Keratinocyte (primary cell): Measurements from ENCODE around the gene LY6G6C. TPM values are rescaled to one million over a fixed set of nuclear protein-coding genes. Genes with fewer than 3 reads are reported as not detected.

Experiments used
- DNase-seq: peaks from one replicate; pipeline ENCODE4 v3.0.0-alpha.2; 2011; ENCODE audit warnings: low read depth, missing footprints, low spot score
- FAIRE-seq: peaks from 2 replicates; lab custom pipeline; 2011; peaks lifted over from hg19 to GRCh38; lab: Jason Lieb, UNC
- H2AFZ ChIP-seq: 2 replicates; pipeline ENCODE4 v1.6.0; 2012; ENCODE audit warnings: low read length, control low read depth, inconsistent platforms; ENCODE audit not compliant: control insufficient read depth
- H3K27ac ChIP-seq: 2 replicates; pipeline ENCODE4 v1.5.1; 2011; ENCODE audit warnings: low read length; ENCODE audit not compliant: control insufficient read depth, insufficient read depth
- H3K27me3 ChIP-seq: 3 replicates; pipeline ENCODE4 v1.6.0; 2011; ENCODE audit warnings: low read length; ENCODE audit not compliant: control insufficient read depth, insufficient read depth; ENCODE audit errors: extremely low read depth
- H3K36me3 ChIP-seq, 2 experiments: 2 replicates in 1 of 2; 3 replicates in 1 of 2; pipeline ENCODE4 v1.5.1; 2011; ENCODE audit warnings: low read length in 2 of 2, mild to moderate bottlenecking in 1 of 2; ENCODE audit not compliant: control insufficient read depth in 2 of 2, insufficient read depth in 2 of 2; ENCODE audit errors: extremely low read depth in 1 of 2
- H3K4me1 ChIP-seq: 3 replicates; pipeline ENCODE4 v1.5.1; 2011; ENCODE audit warnings: low read length; ENCODE audit not compliant: control insufficient read depth, insufficient read depth; ENCODE audit errors: extremely low read depth
- H3K4me2 ChIP-seq: 3 replicates; pipeline ENCODE4 v1.6.0; 2011; ENCODE audit warnings: low read depth, low read length; ENCODE audit not compliant: control insufficient read depth, insufficient read depth; ENCODE audit errors: extremely low read depth
- H3K4me3 ChIP-seq, 3 experiments: fragments of 200-600 bp in 1 of 3; sonication (generic) in 1 of 3; 2 replicates in 2 of 3; 3 replicates in 1 of 3; pipeline ENCODE4 v1.5.1; 2011 to 2016; ENCODE audit warnings: low read length in 3 of 3, mild to moderate bottlenecking in 3 of 3, control low read depth in 2 of 3, inconsistent platforms in 1 of 3, low read depth in 1 of 3, mixed read lengths in 1 of 3, mixed run types in 1 of 3, moderate library complexity in 1 of 3; ENCODE audit not compliant: control insufficient read depth in 2 of 3, insufficient read depth in 2 of 3; ENCODE audit errors: extremely low read depth in 1 of 3
- H3K79me2 ChIP-seq: 2 replicates; pipeline ENCODE4 v1.6.0; 2012; ENCODE audit warnings: low read length; ENCODE audit not compliant: control insufficient read depth, insufficient read depth
- H3K9ac ChIP-seq: 3 replicates; pipeline ENCODE4 v1.6.0; 2011; ENCODE audit warnings: low read length; ENCODE audit not compliant: control insufficient read depth, insufficient read depth; ENCODE audit errors: extremely low read depth
- H3K9me1 ChIP-seq: 3 replicates; pipeline ENCODE4 v1.6.0; 2011; ENCODE audit warnings: low read length; ENCODE audit not compliant: control insufficient read depth, insufficient read depth; ENCODE audit errors: extremely low read depth
- H3K9me3 ChIP-seq: 2 replicates; pipeline ENCODE4 v1.5.1; 2012; ENCODE audit warnings: low read depth, low read length; ENCODE audit not compliant: control insufficient read depth
- H4K20me1 ChIP-seq: 3 replicates; pipeline ENCODE4 v1.6.0; 2011; ENCODE audit warnings: low read length; ENCODE audit not compliant: control insufficient read depth, insufficient read depth; ENCODE audit errors: extremely low read depth
- EZH2 ChIP-seq: IDR thresholded peaks from one replicate; pipeline ENCODE4 v1.6.1; 2012; ENCODE audit warnings: inconsistent platforms, mild to moderate bottlenecking, low read length, moderate library complexity
- dilution Hi-C: fragments of 300-500 bp; cut with MboI; formaldehyde crosslinking; loops from one replicate; pipeline ENCODE4 v1.7.0; 2020; ENCODE audit warnings: low sequenced_read_pairs; ENCODE audit not compliant: extremely low pct_ligation_motif_present
- polyA minus RNA-seq, 3 experiments: library from RNA; depleted of rRNA, polyadenylated mRNA; stranded (reverse); fragments of >200 nt; gene quantifications; 1 replicate in 1 of 3; 2 replicates in 1 of 3; 3 replicates in 1 of 3; pipeline ENCODE4 v1.2.3, GENCODE V29; 2011
- polyA plus RNA-seq, 5 experiments: library from polyadenylated mRNA; depleted of rRNA in 3 of 5; stranded (reverse) in 3 of 5; stranded (forward) in 1 of 5; unstranded in 1 of 5; fragments of >200 nt; gene quantifications; 1 replicate in 1 of 5; 2 replicates in 3 of 5; 3 replicates in 1 of 5; pipeline versions ENCODE4 v1.2.1 to v1.2.3, GENCODE V29; 2011 to 2012; ENCODE audit warnings: missing spikeins in 2 of 5, low read depth in 1 of 5, low replicate concordance in 1 of 5
- TF ChIP-seq, protein P1 (sequence below), 3 experiments: IDR thresholded peaks in 1 of 3; conservative IDR thresholded peaks in 1 of 3; optimal IDR thresholded peaks in 1 of 3; 2 replicates in 2 of 3; 3 replicates in 1 of 3; pipeline versions ENCODE3 to v1.5.1; 2011; ENCODE audit warnings: low read length in 3 of 3, mild to moderate bottlenecking in 3 of 3, moderate library complexity in 2 of 3, control low read depth in 1 of 3, inconsistent platforms in 1 of 3; ENCODE audit not compliant: insufficient read depth in 2 of 3; ENCODE audit errors: extremely low read depth in 1 of 3

Gene LY6G6C, protein sequence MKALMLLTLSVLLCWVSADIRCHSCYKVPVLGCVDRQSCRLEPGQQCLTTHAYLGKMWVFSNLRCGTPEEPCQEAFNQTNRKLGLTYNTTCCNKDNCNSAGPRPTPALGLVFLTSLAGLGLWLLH
- polyA plus RNA-seq: 2.3 to 3.1 TPM (median 2.4 TPM) in 3 replicates
- polyA plus RNA-seq (2011; ENCODE audit: low read depth): 25.5 TPM
- 2.8 and 4.9 TPM in 2 replicates for polyA plus RNA-seq (2011; cell fraction: cytosol; rRNA removed)
- 5.9 and 7.2 TPM in 2 replicates for polyA plus RNA-seq (2011; cell fraction: nucleus; rRNA removed)
- 2.6 and 230 TPM in 2 replicates for polyA plus RNA-seq (2012; ENCODE audit: low replicate concordance)
- 4.5 to 5.1 TPM (median 4.6 TPM) in 3 replicates for polyA minus RNA-seq
- polyA minus RNA-seq (2011; cell fraction: cytosol; rRNA and poly(A)+ RNA removed): not detected
- polyA minus RNA-seq (2011; cell fraction: nucleus; rRNA and poly(A)+ RNA removed): 3.0 and 6.8 TPM in 2 replicates

DNA sequence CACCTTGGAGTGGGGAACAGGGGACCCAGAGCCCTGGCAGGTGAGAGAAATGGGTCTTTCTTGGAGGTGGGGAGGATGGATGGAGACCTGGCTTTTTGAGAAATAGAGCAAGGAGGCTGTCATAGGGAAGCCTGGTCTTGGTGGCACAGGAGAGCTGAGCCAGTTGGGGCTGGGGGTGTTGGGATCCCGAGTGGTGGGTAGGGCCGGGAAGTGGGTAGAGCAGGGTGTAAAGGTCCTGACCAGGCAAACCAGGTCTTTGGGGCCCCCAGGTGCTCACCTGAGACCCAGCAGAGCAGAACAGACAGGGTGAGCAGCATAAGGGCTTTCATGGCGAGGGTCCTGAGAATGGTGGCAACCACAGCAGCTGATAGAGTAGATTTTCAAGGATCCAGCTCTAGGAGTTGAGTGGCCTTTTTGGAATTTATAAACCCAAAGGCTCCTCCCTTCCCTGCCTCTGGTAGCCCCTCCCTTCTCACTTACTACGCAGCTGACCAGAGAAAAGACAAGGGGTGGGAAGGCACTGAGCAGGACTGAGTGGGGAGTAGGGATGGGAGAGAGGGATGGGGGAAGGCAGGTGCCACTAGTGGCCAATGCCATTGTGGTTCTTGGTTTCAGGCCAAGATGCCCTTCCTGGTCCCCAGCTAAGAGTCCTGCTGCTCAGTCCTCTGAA, at the start of gene LY6G6C:
TSS of gene LY6G6C (minus strand) at position 396 of the 670 bp plus-strand sequence. CDS start at position 329, 67 bp downstream.
- peaks cover 31% of the 10 kb centered on the region for H3K4me1 ChIP-seq
- H3K9me3 ChIP-seq: no peaks in the 10 kb centered on the region
- no peaks in the 10 kb centered on the region for H4K20me1 ChIP-seq
- peaks cover 0 to 4% of the 10 kb centered on the region in 2 experiments for H3K36me3 ChIP-seq
- H3K27me3 ChIP-seq: no peaks in the 10 kb centered on the region
- no peak for FAIRE-seq
- no peak within 1 kb of the TSS for H3K4me3 ChIP-seq
- H3K79me2 ChIP-seq: no peaks in the 10 kb centered on the region
- no peak within 1 kb of the TSS for H3K9ac ChIP-seq
- no peak for DNase-seq
- H3K4me2 ChIP-seq: no peak within 1 kb of the TSS
- peaks cover 5% of the 10 kb centered on the region for H3K9me1 ChIP-seq
- no peak within 1 kb of the TSS for H2AFZ ChIP-seq
- TF ChIP-seq, protein P1, sequence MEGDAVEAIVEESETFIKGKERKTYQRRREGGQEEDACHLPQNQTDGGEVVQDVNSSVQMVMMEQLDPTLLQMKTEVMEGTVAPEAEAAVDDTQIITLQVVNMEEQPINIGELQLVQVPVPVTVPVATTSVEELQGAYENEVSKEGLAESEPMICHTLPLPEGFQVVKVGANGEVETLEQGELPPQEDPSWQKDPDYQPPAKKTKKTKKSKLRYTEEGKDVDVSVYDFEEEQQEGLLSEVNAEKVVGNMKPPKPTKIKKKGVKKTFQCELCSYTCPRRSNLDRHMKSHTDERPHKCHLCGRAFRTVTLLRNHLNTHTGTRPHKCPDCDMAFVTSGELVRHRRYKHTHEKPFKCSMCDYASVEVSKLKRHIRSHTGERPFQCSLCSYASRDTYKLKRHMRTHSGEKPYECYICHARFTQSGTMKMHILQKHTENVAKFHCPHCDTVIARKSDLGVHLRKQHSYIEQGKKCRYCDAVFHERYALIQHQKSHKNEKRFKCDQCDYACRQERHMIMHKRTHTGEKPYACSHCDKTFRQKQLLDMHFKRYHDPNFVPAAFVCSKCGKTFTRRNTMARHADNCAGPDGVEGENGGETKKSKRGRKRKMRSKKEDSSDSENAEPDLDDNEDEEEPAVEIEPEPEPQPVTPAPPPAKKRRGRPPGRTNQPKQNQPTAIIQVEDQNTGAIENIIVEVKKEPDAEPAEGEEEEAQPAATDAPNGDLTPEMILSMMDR (optimal IDR thresholded peaks at IDR 0.05 in 1 of 3, IDR thresholded peaks at IDR 0.05 in 1 of 3, conservative IDR thresholded peaks at IDR 0.05 in 1 of 3; ENCODE audit: extremely low read depth in 1 of 3, insufficient read depth in 2 of 3, low read length in 3 of 3): no peak
- TF ChIP-seq EZH2: no peak
- dilution Hi-C loops: no loop called here
- H3K27ac ChIP-seq: no peak within 1 kb of the TSS

DNA sequence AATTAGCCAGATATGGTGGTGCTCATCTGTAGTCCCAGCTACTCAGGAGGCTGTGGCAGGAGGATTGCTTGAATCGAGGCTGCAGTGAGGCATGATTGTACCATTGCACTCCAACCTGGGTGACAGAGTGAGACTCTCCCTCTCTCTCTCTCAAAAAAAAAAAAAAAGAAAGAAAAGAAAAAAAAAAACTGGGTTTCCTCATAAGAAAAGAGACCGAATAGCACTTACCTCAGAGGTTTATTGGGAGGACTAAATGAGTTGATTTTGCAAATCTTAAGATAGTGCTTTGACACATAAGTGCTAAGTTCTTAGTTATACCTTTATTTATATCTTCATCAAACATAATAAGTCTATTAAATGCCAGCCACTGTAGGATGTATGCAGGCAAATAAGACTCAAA, 49.3 kb upstream of the LY6G6C start:
- no peak overlapping the region for H3K27ac ChIP-seq
- dilution Hi-C loops: no loop called here
- FAIRE-seq (no peak), DNase-seq (no peak)
- no peaks in the 10 kb centered on the region for H3K36me3 ChIP-seq
- H3K4me1 ChIP-seq: peaks cover 9% of the 10 kb centered on the region
- H3K4me3 ChIP-seq: no peak overlapping the region
- H3K9ac ChIP-seq: no peak overlapping the region
- H2AFZ ChIP-seq: no peak overlapping the region
- no peak for TF ChIP-seq EZH2
- TF ChIP-seq, protein P1 (optimal IDR thresholded peaks at IDR 0.05 in 1 of 3, IDR thresholded peaks at IDR 0.05 in 1 of 3, conservative IDR thresholded peaks at IDR 0.05 in 1 of 3; ENCODE audit: extremely low read depth in 1 of 3, insufficient read depth in 2 of 3, low read length in 3 of 3): no peak
- no peaks in the 10 kb centered on the region for H4K20me1 ChIP-seq
- peaks cover 2% of the 10 kb centered on the region for H3K9me1 ChIP-seq
- H3K79me2 ChIP-seq: no peaks in the 10 kb centered on the region
- H3K27me3 ChIP-seq: no peaks in the 10 kb centered on the region
- no peaks in the 10 kb centered on the region for H3K9me3 ChIP-seq
- no peak overlapping the region for H3K4me2 ChIP-seq
